ENCODE measurements around the gene COP1. TPM values are rescaled to one million over a fixed set of nuclear protein-coding genes. Genes with fewer than 3 reads are reported as not detected.

COP1 gene
- total and polyA plus RNA-seq, 3 experiments from 2014 or later: 39.7 to 43.0 (median 40.6) TPM

DNA sequence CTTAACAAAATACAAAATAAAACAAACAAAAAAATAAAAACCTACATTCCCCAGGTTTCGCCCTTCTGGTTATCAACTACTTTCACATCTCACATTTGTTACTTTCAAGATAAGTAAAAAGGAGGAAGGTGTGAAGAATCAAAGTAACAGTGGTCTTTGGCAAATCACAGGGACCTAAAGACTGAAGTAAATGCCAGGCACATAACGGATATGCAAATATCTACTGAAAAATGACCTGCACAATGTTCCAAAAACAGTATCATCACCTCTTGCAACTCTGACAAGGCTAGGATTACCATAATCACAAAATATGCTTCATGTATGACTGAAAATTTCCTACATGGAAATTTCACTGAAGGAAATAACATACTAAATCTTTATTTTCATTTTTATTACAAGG is 29.3 kb downstream of the COP1 start:
- Histone ChIP-seq H3K4me3 (ENCODE audit: low read length) (no peak overlapping the region), H3K27ac (ENCODE audit: low read depth, low read length) (no peak overlapping the region), H3K4me1 (ENCODE audit: insufficient read depth, low read length) (peaks cover 3% of the 10 kb centered on the region), H3K27me3 (ENCODE audit: insufficient read depth, low read length, poor library complexity, severe bottlenecking) (no peaks in the 10 kb centered on the region), H3K36me3 (ENCODE audit: insufficient read depth, low read length) (peaks cover 10% of the 10 kb centered on the region), H3K9me3 (ENCODE audit: low read length) (no peaks in the 10 kb centered on the region)
- peak overlapping the region in 6 of 8 donors; percentile 11 to 51 (median 40) for H3K27ac Mint-ChIP-seq
- ChIA-PET POLR2A (no interaction called here), CTCF (no interaction called here)
- H3K4me3 Mint-ChIP-seq: peak overlapping the region in 3 of 7 donors; percentile 34 to 53 (median 43)
- peaks cover 42 to 66% (median 47%) of the 10 kb centered on the region in 3 donors for H3K4me1 Mint-ChIP-seq
- no peaks in the 10 kb centered on the region for H3K27me3 Mint-ChIP-seq
- H3K36me3 Mint-ChIP-seq: peaks cover 6 to 65% (median 18%) of the 10 kb centered on the region in 3 donors
- no peaks in the 10 kb centered on the region for H3K9me3 Mint-ChIP-seq
- DNase-seq: no peak

DNA sequence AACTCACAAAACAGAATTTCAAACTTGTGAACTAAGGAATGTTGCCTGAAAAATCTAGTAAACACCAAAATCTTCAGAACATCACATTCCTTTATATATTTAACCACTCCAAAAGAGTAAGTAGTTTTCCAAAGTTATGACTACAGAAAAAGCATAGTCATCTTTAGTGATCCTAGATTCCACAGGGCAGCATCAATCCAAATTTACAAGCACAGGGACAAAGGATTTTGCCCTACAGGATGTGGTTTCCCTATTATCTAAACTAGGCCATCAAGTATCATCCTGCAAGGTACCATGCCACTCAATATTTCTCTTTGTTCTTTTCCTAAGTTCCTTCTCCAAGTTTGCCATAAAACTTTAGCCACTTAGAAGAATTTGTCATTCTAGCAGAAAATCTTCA is 33.0 kb downstream of the COP1 start:
- H3K27me3 ChIP-seq (ENCODE audit: insufficient read depth, low read length, poor library complexity, severe bottlenecking): no peaks in the 10 kb centered on the region

DNA sequence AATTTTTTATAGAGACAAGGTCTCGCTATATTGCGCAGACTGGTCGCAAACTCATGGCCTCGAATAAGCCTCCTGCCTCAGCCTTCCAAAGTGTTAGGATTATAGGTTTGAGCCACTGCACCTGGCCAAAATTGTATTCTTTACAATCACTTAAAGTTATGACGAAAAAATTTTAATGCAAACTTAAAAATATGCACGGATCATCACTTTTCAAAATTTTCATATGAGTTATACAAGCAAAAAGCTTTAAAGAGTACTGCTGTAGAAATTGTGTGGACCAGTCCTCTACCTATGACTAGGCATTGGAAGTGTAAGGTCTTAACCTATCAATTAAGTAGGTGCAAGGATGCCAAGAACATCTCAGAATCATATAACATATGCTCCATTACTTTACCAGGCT is 34.9 kb downstream of the COP1 start:
- no peaks in the 10 kb centered on the region for H3K9me3 ChIP-seq (ENCODE audit: low read length)
- Mint-ChIP-seq H3K4me1 (peaks cover 23 to 46% (median 27%) of the 10 kb centered on the region in 3 donors), H3K9me3 (no peaks in the 10 kb centered on the region), H3K27ac (no peak overlapping the region), H3K4me3 (no peak overlapping the region), H3K36me3 (peaks cover 22 to 67% (median 26%) of the 10 kb centered on the region in 3 donors), H3K27me3 (no peaks in the 10 kb centered on the region)
- ChIA-PET CTCF (interaction anchor here (1.0 kb wide), 1 partner anchor 13 kb away, joined by 3 read pairs; no protein-coding TSS in a partner anchor), POLR2A (no interaction called here)
- no peak for DNase-seq
- no peak overlapping the region for H3K27ac ChIP-seq (ENCODE audit: low read depth, low read length)
- peaks cover 16% of the 10 kb centered on the region for H3K36me3 ChIP-seq (ENCODE audit: insufficient read depth, low read length)
- no peaks in the 10 kb centered on the region for H3K4me1 ChIP-seq (ENCODE audit: insufficient read depth, low read length)
- no peak overlapping the region for H3K4me3 ChIP-seq (ENCODE audit: low read length)
- H3K27me3 ChIP-seq (ENCODE audit: insufficient read depth, low read length, poor library complexity, severe bottlenecking): no peaks in the 10 kb centered on the region

More for the DNA sequence above, 33.0 kb downstream of the COP1 start:
- Mint-ChIP-seq H3K36me3 (peaks cover 22 to 63% (median 23%) of the 10 kb centered on the region in 3 donors), H3K27me3 (no peaks in the 10 kb centered on the region), H3K27ac (peak overlapping the region in 2 of 8 donors; percentile 1 to 83), H3K4me3 (no peak overlapping the region), H3K4me1 (peaks cover 28 to 56% (median 32%) of the 10 kb centered on the region in 3 donors), H3K9me3 (no peaks in the 10 kb centered on the region)
- ChIA-PET POLR2A (no interaction called here), CTCF (no interaction called here)
- Histone ChIP-seq H3K27ac (ENCODE audit: low read depth, low read length) (no peak overlapping the region), H3K4me1 (ENCODE audit: insufficient read depth, low read length) (peaks cover 3% of the 10 kb centered on the region), H3K36me3 (ENCODE audit: insufficient read depth, low read length) (peaks cover 16% of the 10 kb centered on the region), H3K9me3 (ENCODE audit: low read length) (no peaks in the 10 kb centered on the region), H3K4me3 (ENCODE audit: low read length) (no peak overlapping the region)
- no peak for DNase-seq

DNA sequence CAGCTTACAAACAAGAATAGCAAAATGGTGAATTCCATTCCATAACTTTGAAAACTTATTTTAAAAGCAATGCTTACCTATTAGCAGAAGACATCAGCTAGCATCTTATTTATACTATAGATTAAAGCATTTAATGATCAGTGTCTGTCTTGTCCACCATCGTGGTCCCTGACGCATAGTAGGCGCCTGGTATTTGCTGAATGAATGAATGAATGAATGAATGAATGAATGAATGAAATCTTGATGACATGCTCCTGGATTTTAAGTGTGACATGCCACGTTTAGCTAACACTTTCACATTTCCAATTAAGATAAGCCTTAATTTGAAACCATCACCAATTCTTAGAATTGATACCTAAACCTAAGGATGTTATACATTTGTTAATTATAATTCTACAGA is 39.9 kb downstream of the COP1 start:
- Histone ChIP-seq H3K4me3 (ENCODE audit: low read length) (no peak overlapping the region), H3K36me3 (ENCODE audit: insufficient read depth, low read length) (peaks cover 6% of the 10 kb centered on the region), H3K4me1 (ENCODE audit: insufficient read depth, low read length) (no peaks in the 10 kb centered on the region), H3K9me3 (ENCODE audit: low read length) (no peaks in the 10 kb centered on the region), H3K27me3 (ENCODE audit: insufficient read depth, low read length, poor library complexity, severe bottlenecking) (no peaks in the 10 kb centered on the region), H3K27ac (ENCODE audit: low read depth, low read length) (no peak overlapping the region)
- Mint-ChIP-seq H3K9me3 (no peaks in the 10 kb centered on the region), H3K27me3 (peaks cover 0 to 1% of the 10 kb centered on the region in 2 donors), H3K4me3 (no peak overlapping the region), H3K4me1 (peaks cover 25 to 39% (median 38%) of the 10 kb centered on the region in 3 donors), H3K27ac (no peak overlapping the region), H3K36me3 (peaks cover 12 to 65% (median 24%) of the 10 kb centered on the region in 3 donors)
- DNase-seq: no peak
- ChIA-PET POLR2A (no interaction called here), CTCF (no interaction called here)

DNA sequence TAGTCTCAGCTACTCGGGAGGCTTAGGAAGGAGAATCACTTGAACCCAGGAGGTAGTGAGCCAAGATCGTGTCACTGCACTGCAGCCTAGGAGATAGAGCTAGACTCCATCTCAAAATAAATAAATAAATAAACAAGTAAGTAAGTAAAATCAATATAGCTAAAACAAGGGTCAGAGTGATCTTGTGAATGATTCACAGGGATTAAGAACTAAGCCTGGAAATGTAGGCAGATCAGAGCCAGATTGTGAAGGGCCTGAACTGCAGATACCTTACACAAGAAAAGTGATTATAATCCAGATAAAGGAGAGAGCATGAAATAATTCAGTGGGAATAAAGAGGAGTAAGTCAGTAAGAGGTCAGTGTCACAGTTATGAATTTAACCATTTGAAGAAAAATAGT is 41.5 kb downstream of the COP1 start:
- CTCF ChIA-PET: no interaction called here
- Histone ChIP-seq H3K27ac (ENCODE audit: low read depth, low read length) (no peak overlapping the region), H3K4me1 (ENCODE audit: insufficient read depth, low read length) (no peaks in the 10 kb centered on the region), H3K27me3 (ENCODE audit: insufficient read depth, low read length, poor library complexity, severe bottlenecking) (no peaks in the 10 kb centered on the region), H3K9me3 (ENCODE audit: low read length) (no peaks in the 10 kb centered on the region), H3K36me3 (ENCODE audit: insufficient read depth, low read length) (peaks cover 10% of the 10 kb centered on the region), H3K4me3 (ENCODE audit: low read length) (no peak overlapping the region)
- Mint-ChIP-seq H3K4me1 (peaks cover 36 to 54% (median 48%) of the 10 kb centered on the region in 3 donors), H3K36me3 (peaks cover 12 to 69% (median 22%) of the 10 kb centered on the region in 3 donors), H3K4me3 (no peak overlapping the region), H3K27me3 (peaks cover 0 to 1% of the 10 kb centered on the region in 2 donors), H3K27ac (no peak overlapping the region), H3K9me3 (no peaks in the 10 kb centered on the region)
- POLR2A ChIA-PET: no interaction called here
- DNase-seq: no peak

DNA sequence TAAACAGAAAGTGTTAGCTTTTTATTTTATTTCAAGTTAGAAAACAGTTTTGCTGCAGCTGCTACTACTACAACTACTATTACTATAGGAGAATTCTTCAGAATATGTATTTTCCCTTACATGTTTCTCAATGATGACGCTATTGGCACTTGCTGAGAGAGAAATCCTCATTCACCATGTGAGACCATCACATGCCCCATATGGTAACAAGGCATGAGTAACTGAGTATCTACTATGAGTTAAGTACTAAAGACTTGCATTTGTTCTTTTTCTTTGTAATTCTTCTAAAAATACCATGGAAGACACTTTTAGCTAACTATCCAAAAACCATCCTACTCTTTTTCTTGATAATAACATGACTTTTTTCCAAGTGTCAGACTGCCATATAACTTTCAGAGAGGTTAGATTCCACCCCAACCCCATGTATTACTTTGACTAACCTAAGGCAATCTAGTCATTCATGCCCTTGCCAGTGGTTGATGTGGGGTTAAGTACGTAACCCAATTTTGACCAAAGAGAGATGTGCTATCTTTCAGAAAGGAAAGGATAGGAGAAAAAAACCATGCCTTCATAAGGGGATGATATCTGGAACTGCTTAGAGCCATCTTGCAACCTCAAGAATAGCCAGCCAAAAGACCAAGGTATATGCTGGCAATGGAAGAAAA is 42.9 kb downstream of the COP1 start:
- peaks cover 4% of the 10 kb centered on the region for H3K36me3 ChIP-seq (ENCODE audit: insufficient read depth, low read length)
- peaks cover 8 to 70% (median 20%) of the 10 kb centered on the region in 3 donors for H3K36me3 Mint-ChIP-seq
- ChIA-PET POLR2A (no interaction called here), CTCF (no interaction called here)
- peak overlapping the region in 2 of 8 donors; percentile 4 to 12 for H3K27ac Mint-ChIP-seq
- H3K27me3 ChIP-seq (ENCODE audit: insufficient read depth, low read length, poor library complexity, severe bottlenecking): no peaks in the 10 kb centered on the region
- H3K27ac ChIP-seq (ENCODE audit: low read depth, low read length): no peak overlapping the region
- H3K9me3 Mint-ChIP-seq: peaks cover 0 to 6% (median 1%) of the 10 kb centered on the region in 5 donors
- H3K9me3 ChIP-seq (ENCODE audit: low read length): no peaks in the 10 kb centered on the region
- no peak overlapping the region for H3K4me3 Mint-ChIP-seq
- H3K27me3 Mint-ChIP-seq: peaks cover 0 to 1% of the 10 kb centered on the region in 2 donors
- H3K4me1 Mint-ChIP-seq: peaks cover 47 to 63% (median 57%) of the 10 kb centered on the region in 3 donors
- H3K4me1 ChIP-seq (ENCODE audit: insufficient read depth, low read length): no peaks in the 10 kb centered on the region
- no peak for DNase-seq
- no peak overlapping the region for H3K4me3 ChIP-seq (ENCODE audit: low read length)

DNA sequence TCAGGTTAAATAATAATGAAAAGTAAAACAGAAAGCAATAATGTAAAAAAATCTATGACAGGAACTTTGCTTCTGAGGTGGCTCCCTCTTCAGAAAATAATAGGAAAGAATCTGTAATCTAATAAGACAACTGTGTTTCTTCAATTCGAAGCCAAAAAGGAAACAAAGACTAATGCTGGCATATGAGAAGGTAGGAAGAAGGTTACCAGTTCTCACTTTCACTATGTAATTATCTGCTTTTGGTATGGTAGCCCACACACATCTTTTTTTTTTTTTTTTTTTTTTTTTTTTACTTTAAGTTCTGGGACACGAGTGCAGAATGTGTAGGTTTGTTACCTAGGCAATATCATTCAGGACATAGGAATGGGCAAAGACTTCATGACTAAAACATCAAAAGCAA is 47.1 kb downstream of the COP1 start:
- Histone ChIP-seq H3K36me3 (ENCODE audit: insufficient read depth, low read length) (peaks cover 9% of the 10 kb centered on the region), H3K27ac (ENCODE audit: low read depth, low read length) (no peak overlapping the region), H3K27me3 (ENCODE audit: insufficient read depth, low read length, poor library complexity, severe bottlenecking) (no peaks in the 10 kb centered on the region), H3K4me3 (ENCODE audit: low read length) (no peak overlapping the region), H3K9me3 (ENCODE audit: low read length) (no peaks in the 10 kb centered on the region), H3K4me1 (ENCODE audit: insufficient read depth, low read length) (no peaks in the 10 kb centered on the region)
- POLR2A ChIA-PET: no interaction called here
- CTCF ChIA-PET: no interaction called here
- H3K36me3 Mint-ChIP-seq: peaks cover 34 to 77% (median 34%) of the 10 kb centered on the region in 3 donors
- no peak for DNase-seq
- H3K27me3 Mint-ChIP-seq: no peaks in the 10 kb centered on the region
- peaks cover 51 to 73% (median 63%) of the 10 kb centered on the region in 3 donors for H3K4me1 Mint-ChIP-seq
- H3K9me3 Mint-ChIP-seq: peaks cover 15 to 27% (median 20%) of the 10 kb centered on the region in 5 donors
- H3K4me3 Mint-ChIP-seq: peak overlapping the region in 2 of 7 donors; percentile 17 to 20
- H3K27ac Mint-ChIP-seq: peak overlapping the region in 5 of 8 donors; percentile 24 to 72 (median 63)

DNA sequence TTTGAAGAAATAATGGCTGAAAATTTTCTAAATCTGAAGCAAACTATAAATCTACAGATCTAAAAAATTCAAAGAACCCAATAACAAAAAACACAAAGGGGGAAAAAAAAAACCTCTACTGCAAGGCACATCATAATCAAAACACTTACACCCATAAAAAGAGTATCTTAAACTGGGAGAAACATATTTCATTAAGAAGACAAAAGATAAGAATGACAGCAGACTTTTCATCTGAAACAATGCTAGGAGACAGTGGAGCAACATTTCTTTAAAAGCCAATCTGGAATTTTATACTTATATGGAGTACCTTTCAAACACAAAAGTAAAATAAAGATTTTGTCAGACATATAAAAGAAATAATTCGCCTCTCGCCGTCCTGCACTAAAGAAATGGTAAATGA is 49.1 kb downstream of the COP1 start:
- H3K4me3 ChIP-seq (ENCODE audit: low read length): no peak overlapping the region
- Mint-ChIP-seq H3K4me3 (peak overlapping the region in 1 of 7 donors; percentile 14), H3K27ac (no peak overlapping the region), H3K4me1 (peaks cover 48 to 60% (median 56%) of the 10 kb centered on the region in 3 donors), H3K36me3 (peaks cover 40 to 79% (median 42%) of the 10 kb centered on the region in 3 donors), H3K27me3 (no peaks in the 10 kb centered on the region), H3K9me3 (peaks cover 15 to 27% (median 20%) of the 10 kb centered on the region in 5 donors)
- ChIA-PET CTCF (no interaction called here), POLR2A (no interaction called here)
- no peak for DNase-seq
- no peaks in the 10 kb centered on the region for H3K9me3 ChIP-seq (ENCODE audit: low read length)
- no peak overlapping the region for H3K27ac ChIP-seq (ENCODE audit: low read depth, low read length)
- peaks cover 15% of the 10 kb centered on the region for H3K36me3 ChIP-seq (ENCODE audit: insufficient read depth, low read length)
- H3K27me3 ChIP-seq (ENCODE audit: insufficient read depth, low read length, poor library complexity, severe bottlenecking): no peaks in the 10 kb centered on the region
- no peaks in the 10 kb centered on the region for H3K4me1 ChIP-seq (ENCODE audit: insufficient read depth, low read length)

All from CD8-positive, alpha-beta memory T cell (primary cell).